Sigmoid colon (tissue), 3 donors: ENCODE data around the gene PPP1R12B.

ENCODE experiments used
- POLR2A ChIP-seq, 2 donors: fragments of 450-650 bp; IDR thresholded peaks; one replicate each; pipeline ENCODE4 v1.6.1; 2016; ENCODE audit warnings: antibody characterized with exemption in 2 of 2, mild to moderate bottlenecking in 2 of 2, moderate library complexity in 2 of 2
- TF ChIP-seq, protein P1 (sequence below), 4 experiments: fragments of 450-650 bp in 3 of 4; fragments of 200-600 bp in 1 of 4; IDR thresholded peaks; one replicate each; pipeline ENCODE4 v1.5.1; 2016 to 2019; ENCODE audit warnings: antibody characterized with exemption in 4 of 4, mild to moderate bottlenecking in 3 of 4, moderate library complexity in 2 of 4

DNA sequence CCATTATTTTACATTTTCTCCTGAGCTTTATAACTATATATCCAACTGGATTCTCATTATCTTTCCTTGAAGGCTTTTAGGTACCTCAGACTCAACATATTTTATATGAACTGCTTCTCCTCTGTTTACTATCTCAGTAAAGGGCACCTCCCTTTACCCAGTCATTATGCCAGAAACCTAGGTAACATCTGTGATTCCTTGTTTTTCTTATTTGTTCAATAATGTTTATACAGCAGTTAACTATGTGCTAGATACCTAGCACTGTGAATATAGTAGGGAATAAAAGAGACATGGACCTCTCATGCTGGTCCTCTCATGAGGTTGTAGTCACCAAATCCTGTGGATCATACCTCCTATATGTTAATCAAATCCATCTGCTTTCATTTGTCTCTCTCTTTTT, 25.6 kb downstream of the PPP1R12B start:
- no peak for TF ChIP-seq POLR2A (IDR thresholded peaks at IDR 0.05)
- TF ChIP-seq, protein P1, sequence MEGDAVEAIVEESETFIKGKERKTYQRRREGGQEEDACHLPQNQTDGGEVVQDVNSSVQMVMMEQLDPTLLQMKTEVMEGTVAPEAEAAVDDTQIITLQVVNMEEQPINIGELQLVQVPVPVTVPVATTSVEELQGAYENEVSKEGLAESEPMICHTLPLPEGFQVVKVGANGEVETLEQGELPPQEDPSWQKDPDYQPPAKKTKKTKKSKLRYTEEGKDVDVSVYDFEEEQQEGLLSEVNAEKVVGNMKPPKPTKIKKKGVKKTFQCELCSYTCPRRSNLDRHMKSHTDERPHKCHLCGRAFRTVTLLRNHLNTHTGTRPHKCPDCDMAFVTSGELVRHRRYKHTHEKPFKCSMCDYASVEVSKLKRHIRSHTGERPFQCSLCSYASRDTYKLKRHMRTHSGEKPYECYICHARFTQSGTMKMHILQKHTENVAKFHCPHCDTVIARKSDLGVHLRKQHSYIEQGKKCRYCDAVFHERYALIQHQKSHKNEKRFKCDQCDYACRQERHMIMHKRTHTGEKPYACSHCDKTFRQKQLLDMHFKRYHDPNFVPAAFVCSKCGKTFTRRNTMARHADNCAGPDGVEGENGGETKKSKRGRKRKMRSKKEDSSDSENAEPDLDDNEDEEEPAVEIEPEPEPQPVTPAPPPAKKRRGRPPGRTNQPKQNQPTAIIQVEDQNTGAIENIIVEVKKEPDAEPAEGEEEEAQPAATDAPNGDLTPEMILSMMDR (IDR thresholded peaks at IDR 0.05) = no peak
